ENCODE measurements around the gene CPS1.

- TF ChIP-seq POLR2AphosphoS5 (IDR thresholded peaks at IDR 0.05; ENCODE audit: insufficient read depth in 1 of 2, low read depth in 1 of 2), result no peak
- TF ChIP-seq POLR2A (IDR thresholded peaks at IDR 0.05), result no peak
- TF ChIP-seq CTCF (IDR thresholded peaks at IDR 0.05), result no peak
Observed at GRCh38 chr2:210561475-210561874, 5.1 kb downstream of the CPS1 start.
